GM18861 (cell line): ENCODE results near the gene GLIS1.

Source experiments
- ATAC-seq: cut with Tn5 transposase; IDR thresholded peaks from one replicate; pipeline ENCODE4 v1.9.1; 2021; ENCODE audit not compliant: unreplicated experiment

Gene GLIS1

DNA sequence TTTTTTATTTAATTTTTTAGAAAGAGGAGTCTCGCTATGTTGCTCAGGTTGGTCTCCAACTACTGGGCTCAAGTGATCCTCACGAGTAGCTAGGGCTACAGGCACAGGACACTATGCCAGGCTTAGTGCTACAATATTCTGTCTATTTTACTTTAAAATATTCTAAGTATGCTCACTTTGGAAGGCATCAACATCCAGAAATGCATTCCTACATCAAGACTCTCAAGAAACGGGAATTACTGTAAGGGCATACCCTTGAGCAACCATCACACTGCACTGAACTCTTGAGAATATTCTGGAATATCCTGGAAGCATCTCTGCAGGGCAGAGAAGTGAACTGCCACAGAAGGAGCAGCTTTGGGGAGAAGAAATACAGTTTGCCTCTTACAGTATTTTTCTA lies 280.3 kb downstream of the GLIS1 start:
- ATAC-seq = no peak
